HG03097 (cell line): Measurements from ENCODE around the gene GPC5.
"Not testable (repeated sequence)": the region's sequence is repeated elsewhere in the genome, so short reads cannot be mapped to it uniquely, and the experiment has no call there.

Experiments
- ATAC-seq: cut with Tn5 transposase; IDR thresholded peaks from one replicate; pipeline ENCODE4 v1.9.1; 2021; ENCODE audit not compliant: unreplicated experiment, low FRiP score

Gene GPC5

DNA sequence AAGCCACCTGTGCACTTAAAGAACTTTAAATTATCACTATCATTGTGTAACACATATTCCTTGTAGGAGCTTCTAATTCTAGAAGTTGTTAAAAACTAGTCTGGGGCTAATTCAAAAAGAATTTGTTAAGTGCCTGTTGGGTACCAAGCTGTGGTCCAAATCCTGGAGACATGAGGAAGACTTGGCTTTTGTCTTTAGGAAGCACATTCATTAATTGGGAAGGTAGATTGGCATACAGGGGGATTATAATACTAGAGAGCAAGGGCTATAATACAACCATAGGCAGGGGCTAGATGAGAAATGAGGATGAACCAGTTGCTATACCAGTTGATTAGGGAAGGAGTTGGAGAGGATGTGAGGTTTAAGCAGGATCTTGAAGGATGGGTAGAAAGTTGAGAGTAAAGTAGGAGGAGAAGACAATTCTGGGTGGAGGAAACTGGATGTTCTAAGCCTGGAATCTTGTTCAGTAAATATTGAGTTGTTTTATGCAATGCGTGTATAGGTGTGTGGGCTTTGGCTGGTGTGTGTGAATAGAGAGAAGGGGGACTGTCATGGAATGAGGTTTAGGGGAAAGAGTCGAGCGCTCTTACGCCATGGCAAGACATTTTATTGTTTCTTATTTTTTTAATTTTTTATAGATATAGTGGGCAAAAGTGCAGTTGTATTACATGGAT, 350.1 kb downstream of the GPC5 start:
- no peak for ATAC-seq

DNA sequence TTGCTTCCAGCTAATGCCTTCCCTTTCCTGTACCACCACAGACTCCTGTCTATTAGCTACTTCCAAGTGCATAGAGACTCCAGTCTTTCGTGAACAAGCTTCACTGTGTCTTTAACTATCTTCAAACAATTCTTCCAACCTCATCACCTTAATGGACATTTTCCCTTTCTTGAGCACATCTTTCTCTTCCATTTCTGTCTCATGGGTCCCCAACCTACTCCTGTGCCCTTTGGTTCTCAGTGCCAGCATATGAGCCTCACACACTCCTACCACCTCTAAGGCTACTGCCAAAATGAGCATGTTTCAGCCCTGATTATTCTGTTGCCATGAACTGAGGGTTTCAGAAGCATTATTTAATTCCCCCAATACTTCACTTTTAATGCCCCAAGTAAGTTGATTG, 360.3 kb downstream of the GPC5 start:
- no peak for ATAC-seq

DNA sequence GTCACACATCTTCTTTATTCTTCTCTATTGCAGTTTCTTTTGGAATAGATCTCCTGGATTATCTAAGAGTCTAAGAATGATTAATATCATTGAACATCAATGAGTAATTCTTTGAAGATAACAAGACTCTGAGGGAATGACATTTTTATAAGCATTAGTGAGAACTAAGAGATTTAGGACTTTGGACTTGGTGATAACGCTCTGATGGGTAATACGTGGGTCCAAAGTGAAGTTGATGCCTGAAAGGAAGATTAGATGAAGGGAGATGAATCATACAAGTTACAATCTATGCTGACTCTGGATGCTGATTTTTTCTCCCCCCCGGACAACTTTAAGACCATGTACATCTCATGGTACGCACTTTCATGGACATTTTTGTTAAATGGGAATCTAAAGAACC, 364.5 kb downstream of the GPC5 start:
- no peak for ATAC-seq

DNA sequence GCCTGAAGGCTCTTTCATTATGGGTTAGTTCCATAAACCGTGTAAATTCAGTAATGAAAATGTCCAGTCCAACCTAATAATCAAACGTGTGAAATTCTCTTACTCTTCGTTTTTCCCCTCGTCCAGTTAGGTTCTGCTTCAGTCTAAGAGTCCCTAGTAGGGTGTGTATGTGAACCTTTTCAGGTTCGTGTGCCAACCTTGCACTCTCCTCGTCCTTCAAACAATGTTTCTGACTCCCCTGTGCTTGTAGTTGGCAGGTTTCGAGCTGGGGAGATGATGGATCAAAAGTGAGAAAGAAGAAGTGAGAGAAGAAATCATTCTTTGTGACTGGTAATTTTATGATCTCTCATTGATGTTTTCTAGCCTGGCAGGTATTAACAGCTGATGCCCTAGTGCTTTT, 366.1 kb downstream of the GPC5 start:
- ATAC-seq = no peak

DNA sequence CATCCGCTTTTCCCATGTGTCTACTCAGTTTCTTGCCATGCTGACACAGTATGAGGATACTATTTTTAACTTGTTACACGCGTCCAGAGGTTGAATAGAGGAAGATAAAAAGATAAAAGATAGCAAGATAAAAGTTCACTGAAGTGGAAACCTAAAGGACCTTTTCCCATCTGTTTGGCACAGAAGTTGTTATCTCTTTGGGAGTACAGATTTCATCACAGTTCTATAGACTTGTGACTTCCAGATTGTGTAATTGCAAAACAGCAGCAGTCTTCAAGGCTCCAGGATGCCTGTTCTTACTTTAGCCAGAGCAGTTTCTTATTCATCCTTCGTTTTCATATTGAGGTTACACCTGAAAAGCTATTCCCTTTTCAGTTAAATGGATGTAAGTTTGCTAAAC, 369.2 kb downstream of the GPC5 start:
- no peak for ATAC-seq

DNA sequence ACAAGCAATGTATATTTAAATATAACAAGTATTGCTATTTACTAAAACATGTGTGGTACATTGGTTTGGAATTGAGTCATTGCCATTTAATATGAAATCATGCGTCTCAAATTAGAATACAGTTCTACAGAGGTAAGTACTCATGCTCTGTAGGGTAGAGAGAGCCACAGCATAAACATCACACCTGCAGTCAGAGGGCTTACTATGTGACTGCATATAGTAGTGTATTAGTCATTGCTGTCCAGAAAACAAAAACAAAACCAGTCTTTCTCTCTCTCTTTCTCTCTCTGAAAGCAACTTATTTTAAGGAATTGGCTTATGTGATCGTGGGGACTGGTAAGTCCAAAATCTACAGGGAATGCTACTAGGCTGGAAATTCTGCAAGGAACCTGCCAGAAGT, 370.3 kb downstream of the GPC5 start:
- ATAC-seq = no peak

DNA sequence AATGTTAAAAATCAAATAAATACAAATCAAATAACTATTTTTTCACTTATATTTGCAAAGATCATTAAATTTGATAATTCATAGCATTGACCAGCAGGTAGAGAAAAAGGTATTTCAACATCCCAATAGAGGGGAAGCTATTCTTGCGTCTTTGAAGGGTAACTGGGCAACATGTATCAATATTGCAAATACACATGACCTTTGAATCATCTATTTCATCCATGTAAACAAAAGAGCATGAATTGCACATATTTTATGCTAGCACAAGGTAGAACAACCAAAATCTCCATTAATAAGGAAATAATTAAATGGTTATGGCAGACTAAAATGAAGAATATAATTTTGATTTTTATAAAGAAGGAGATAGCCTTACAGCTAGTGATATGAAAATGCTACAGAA, 372.8 kb downstream of the GPC5 start:
- ATAC-seq = no peak

DNA sequence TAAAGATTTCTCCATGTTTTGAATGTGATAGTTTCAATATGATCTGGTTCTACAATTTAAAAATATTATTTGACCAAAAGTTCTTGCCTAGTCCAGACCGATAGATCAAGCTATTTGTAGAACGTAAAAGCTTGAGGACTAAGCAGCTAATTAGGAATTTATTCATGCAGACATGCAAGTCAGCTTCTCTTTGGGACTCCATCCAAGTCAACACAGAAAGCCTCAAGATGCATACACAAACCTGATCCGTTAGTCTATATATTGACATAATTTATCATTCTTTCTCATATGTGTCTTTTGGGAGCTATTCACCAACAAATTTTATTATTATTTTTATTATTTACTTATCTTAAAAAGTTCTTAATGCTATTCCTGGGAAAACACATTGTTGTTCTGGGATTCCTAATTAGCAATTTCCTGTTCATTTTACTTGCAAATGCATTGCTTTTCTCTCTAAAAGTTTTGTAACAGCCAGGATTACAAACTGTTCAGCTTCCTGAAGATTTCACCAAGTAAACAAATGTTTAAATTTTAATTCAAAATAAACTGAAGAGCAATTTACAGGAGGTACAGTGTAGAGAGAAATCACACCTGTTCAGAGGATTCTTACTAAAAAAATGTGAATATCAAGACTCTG, 375.3 kb downstream of the GPC5 start:
- ATAC-seq = no peak

DNA sequence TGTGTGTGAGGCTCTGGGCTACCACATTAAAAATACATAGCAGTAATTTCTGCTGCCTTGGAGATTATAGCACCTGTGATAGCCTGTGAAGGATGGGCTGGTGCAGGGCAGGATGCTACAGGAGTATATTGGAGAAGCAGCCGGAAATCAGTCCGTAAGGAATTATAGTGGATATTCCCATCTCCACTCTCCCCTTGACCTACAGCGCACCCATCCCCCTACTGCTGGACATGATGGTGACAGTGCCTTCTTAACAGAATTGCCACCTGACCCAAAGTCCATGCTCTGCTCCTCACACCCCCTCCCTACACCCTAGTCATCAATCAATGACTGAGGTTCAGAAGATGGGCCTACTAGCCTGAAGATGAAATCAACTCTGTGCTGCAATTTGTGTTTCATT, 376.0 kb downstream of the GPC5 start:
- ATAC-seq = no peak

DNA sequence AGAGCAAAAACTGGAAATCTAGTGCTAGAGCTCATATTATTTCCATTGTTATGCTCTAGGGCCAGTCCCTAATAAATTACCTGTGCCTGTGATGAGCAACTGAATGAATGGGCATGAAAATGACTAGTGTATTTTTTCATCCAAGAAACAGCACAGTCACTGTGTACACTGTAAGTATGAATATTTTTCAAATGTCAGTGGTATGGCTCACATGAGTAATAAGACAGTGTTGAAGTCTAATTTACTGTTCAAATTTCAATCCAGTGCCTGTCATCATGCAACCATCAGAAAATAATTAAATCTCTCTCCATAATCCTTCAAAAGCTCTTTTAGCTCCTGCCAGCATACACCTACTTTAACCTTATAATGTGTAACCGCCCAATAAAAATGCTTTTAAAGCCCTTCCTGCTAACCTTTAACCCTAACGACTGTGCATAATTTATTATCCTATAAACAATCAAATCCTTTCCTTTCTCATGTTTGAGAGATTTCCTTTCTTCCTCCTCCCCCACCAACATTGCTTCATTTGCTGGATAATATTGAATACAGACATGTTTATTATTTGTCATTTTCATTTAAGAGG, 378.3 kb downstream of the GPC5 start:
- ATAC-seq = no peak

DNA sequence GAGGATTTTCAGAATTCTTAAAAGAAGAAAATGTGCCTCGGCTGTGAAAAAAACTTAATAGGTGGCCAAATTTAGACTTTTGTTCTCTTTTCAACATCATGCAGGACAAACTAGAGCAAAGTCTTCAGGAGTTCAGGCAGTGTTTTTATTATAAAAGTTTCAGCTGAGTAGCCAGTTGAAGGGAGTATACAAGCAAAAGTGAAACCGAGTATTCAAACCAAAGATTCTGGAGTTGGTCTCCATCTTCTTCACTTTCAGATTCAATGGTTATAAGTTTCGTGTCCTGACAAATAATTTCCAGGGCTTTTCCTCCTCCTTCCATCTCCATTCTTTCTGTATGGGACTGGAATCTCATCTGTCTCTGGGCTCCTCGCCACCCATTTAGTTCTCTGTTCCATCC, 379.7 kb downstream of the GPC5 start:
- no peak for ATAC-seq

DNA sequence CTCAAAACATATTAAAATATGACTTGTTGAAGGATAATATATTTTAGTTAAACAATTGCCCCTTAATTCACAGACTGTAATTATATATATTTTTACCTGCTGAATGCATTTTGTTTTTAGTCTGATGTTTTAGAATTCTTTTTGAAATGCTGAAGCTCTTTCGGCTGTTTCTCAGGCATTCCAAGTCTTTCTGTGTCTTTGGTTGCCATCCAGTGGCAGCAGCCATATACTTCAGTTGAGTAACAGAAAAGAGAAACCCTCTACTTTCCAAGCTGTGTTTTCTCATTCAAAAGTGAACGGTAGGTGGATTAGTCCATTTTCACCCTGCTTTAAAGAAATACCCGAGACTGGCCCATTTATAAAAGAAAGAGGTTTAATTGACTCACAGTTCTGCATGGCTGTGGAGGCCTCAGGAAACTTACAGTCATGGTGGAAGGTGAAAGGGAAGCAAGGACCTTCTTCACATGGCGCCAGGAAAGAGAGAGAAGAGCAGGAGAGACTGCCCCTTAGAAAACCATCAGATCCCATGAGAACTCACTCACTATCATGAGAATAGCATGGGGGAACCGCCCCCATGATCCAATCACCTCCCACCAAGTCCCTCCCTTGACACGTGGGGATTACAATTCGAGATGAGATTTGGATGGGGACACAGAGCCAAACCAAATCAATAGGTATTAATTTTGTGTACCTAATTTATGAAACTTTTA, 383.7 kb downstream of the GPC5 start:
- ATAC-seq = not testable (repeated sequence)

DNA sequence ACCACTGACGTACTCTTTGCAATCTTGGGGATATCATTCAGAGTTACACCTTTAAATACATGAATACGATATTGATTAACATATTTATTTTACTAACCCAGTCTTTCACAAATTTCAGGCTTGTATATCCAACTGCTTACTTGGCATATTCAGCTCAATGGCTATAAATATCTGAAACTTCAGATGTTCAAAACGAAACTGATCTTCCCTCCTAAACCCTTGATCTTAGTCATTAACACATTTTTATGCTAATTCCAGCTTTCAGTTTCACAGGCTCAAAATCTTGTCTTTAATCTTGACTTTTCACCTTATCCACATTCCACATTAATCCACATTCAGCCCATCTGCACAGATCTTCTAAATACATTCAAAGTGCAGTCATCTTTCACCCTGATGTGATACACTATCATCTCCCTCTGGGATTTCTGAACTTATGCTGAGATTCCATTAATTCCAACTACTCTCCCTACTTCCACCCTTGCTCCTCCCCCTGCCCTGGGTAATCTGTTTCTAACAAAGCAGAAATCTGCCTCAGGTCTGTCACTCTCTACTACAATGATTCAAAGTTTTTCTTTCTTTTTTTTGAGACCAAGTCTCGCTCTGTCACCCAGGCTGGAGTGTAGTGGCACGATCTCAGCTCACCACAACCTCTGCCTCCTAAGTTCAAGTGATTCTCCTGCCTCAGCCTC, 387.2 kb downstream of the GPC5 start:
- ATAC-seq = peak; percentile 82

DNA sequence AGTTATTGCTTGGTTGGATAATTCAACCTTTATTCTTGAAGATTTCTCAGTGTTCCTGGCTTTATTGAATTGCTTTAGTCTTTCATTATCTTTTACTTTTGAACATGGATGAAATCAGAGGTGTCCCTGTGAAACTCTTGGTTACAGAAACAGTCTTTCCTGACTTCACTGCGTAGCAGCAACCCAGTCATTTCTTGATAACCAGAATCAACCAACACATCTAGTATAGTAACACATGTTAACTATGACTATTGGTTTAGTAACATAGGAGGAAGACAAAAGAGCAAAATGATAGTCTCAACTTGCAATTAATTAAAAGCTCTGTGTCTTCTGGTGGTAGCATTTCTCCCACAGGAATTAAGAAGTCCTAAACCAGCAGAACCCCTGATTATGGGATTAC, 393.6 kb downstream of the GPC5 start:
- ATAC-seq = no peak

DNA sequence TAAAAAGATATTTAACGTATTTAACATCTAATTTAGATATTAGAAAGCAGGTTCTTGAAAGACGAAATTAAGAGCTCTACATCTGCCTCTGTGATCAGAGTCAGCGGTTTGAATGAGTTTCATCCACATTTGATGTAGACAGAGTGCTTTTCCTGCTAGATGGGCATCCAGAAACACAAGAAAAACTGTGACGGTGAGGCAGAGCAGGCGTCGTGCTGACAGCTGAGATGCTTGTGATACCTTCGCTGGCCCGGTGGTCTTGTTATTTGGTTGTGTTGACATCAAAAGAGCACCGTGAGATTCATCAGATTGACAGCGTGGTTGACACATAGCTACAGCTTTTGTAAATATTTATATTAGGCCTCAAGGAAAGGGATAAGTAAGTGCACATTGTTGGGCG, 399.1 kb downstream of the GPC5 start:
- no peak for ATAC-seq

DNA sequence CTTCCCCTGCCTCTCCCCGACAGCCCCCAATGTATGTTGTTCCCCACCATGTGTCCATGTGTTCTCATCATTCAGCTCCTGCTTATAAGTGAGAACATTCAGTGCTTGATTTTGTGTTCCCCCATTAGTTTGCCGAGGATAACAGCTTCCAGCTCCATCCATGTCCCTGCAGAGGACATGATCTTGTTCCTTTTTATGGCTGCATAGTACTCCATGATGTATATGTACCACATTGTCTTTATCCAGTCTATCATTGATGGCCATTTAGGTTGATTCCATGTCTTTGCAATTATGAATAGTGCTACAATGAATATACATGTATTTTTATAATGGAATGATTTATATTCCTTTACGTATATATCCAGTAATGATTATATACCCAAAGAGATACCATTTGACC, 399.9 kb downstream of the GPC5 start:
- not testable (repeated sequence) for ATAC-seq

DNA sequence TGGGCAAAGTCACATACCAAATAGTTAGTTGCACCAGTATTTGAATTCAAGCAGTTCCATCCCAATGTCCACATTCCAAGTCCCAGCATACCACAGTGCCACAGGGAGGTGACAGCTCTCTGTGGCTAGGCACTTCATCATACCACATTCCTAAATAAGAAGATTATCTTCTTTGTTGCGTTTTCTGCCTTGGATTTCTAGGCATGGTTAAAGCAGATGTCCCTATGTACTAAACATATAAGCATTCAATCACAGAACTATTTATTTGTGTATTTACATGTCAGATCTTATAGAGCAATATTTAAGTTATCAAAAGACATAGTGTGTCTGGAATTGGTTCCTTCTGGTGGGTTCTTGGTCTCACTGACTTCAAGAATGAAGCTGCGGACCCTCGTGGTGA, 403.4 kb downstream of the GPC5 start:
- ATAC-seq = not testable (repeated sequence)

DNA sequence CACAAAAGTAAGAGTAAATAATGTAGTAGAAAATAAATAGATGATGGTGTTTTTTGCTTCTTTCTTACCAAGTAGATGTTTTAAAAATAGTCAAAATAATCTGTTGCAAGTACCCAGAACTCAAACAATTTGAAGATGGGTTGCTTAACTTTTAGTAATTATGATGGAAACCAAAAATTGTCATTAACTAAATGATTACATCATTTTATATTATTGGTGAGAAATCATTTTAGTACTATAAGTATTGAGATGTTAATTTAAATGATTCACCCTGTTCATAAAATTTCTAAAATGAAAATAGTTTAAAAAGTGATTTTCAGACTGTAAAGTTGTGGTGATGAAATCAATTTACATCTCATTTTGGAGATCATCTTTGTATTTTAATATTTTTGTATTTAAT, 404.5 kb downstream of the GPC5 start:
- no peak for ATAC-seq

DNA sequence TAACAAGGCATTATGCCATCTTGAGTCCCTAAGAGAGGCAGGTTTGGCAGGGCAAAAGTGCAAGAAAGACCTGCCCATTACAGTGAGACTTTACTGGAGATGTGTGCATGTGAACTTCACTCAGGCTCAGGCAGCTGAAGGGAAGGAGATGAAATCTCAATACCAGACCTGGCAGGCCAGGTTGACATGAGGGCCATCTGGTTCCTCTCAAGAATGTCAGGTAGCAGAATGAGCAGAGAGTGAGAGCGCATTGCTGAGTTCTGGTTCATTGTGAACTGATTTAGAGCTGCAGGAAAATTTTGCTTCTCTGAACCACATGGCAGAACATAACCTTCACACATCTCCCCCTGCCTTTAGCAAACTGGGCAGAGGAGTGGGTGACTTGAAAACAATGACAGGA, 406.3 kb downstream of the GPC5 start:
- ATAC-seq = no peak

DNA sequence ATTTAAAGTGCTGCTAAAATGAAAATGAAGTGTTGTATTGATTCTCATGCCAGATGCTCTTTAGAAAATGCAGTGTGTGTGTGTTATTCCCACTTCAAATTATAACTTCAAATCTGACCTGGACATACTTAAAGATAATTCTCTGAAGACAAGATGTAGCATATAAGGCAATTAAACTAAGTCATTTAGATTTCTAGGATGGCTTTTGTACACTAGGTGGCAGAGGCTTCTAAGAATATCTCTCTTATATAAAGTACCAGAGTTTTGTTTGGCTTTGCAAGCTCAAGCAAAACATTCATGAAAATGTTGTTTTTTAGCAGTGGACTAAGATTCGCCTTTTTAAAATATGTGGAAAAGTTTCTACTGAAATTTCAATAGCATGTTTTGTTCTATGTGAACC, 407.2 kb downstream of the GPC5 start:
- ATAC-seq = no peak

DNA sequence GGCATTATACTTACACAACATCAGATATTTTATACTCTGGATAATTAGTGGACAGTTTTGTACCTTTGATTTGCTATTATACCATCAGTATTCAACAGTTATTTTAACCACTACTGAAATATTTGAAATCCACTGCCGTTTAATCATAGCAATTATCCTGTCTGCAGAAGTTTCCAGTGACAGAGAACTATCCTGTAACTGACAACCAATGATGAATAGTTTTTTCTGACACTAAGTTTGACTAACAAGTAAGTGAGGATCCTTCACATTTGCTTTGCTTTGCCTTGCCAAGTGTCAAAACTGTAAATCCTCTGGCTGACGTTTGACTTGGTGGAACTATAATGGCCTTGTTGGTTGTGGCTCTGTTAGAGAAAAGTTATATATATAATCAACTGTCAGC, 410.7 kb downstream of the GPC5 start:
- ATAC-seq = no peak
